ENCODE results near the gene SPTBN1.

SPTBN1 gene

GRCh38 chr2:54610700-54611099 lies 154.6 kb downstream of the SPTBN1 start:
- DNase-seq (ENCODE audit: low spot score) = peak; percentile 23

GRCh38 chr2:54611830-54612545 lies 155.9 kb downstream of the SPTBN1 start:
- DNase-seq (ENCODE audit: low spot score) = no peak

GRCh38 chr2:54613386-54613785 lies 157.3 kb downstream of the SPTBN1 start:
- DNase-seq (ENCODE audit: low spot score) = no peak

DNA sequence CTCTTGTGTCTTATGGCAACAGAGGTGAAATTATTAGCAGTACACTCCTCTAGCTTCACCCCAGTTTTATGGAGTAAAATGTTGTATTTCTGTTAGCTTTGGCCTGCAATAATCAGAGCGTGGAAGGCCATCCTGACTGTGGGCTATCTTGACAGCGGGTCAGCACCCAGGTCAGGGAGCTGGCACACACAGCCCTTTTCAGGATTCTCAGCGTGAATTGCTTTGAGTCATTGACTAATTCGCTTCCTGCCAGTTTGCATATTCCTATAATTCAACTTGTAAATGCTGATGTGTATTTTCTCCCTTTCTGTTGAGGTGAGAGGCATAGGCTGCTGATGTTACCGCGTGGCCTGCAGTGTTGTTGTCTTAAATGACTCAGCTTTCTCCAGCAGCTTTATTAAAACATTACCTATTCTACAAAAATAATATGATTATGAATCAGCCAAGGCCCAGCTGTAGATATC lies 157.7 kb downstream of the SPTBN1 start:
- no peak for DNase-seq (ENCODE audit: low spot score)

DNA sequence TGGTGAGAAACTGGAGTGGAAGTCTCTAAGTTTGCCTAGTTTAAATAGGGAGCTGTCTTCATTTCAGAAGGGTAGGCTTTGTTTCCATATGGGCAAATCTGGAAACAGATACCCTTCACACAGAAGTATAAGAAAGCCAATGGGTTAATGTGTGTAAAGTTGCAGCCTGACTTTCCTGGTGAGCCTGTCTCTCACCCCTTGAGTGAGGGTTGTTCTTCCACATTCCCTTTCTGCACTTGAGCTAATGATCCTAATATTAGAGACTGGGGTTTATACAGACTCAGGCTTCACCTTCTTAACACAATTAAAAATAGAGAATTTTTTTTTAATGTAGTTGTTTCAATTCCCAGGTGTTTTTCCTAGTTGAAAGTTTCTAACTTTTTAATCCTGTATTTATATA lies 158.7 kb downstream of the SPTBN1 start:
- DNase-seq (ENCODE audit: low spot score) = no peak

- no peak for DNase-seq (ENCODE audit: low spot score)
Observed at GRCh38 chr2:54615832-54616534, 159.9 kb downstream of the SPTBN1 start.

GRCh38 chr2:54617409-54617808 lies 161.3 kb downstream of the SPTBN1 start:
- no peak for DNase-seq (ENCODE audit: low spot score)

DNA sequence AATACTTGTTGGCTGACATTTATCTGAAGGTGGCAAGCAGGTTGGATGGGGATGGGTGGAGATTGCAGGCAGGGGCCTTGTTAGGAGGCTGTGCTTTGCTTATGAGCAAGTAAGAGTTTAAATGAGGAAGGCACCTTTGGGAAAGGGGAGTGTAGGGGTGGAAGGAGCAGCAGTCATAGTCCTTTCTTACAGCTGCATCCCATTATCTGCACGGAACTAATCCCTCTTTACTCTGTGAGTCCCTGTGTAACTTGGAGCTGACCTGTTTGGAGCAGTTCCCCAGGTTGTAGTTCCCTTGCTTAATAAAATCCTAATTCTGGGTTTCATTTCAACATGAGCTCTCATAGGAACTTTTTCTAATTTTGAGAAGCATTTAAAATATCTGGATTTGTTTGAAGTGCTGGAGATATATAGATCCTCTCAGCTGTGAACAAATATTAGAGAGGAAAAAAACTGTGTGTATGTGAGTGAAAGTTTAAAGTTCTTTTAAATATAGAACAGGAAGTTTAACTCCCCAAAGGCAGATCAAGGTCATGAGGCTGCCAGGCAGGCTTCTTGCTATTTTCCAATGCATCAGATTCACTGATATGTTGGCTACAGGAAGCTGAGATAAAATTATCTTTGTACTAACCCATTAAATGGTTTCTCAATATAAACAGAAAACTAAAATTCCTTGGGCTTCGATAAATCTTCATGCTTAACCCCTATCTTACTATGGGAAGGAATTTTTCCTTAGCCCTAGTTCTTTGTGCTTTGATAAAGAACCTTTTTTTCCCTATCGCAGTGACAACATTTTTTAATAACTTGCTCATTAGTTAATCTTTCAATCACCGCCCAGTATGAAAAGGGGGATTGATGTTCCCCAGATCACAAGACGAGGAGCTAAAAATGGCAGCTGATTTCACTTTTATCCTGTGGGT lies 162.8 kb downstream of the SPTBN1 start:
- no peak for DNase-seq (ENCODE audit: low spot score)

GRCh38 chr2:54619660-54620231 lies 163.6 kb downstream of the SPTBN1 start:
- DNase-seq (ENCODE audit: low spot score) = no peak

DNA sequence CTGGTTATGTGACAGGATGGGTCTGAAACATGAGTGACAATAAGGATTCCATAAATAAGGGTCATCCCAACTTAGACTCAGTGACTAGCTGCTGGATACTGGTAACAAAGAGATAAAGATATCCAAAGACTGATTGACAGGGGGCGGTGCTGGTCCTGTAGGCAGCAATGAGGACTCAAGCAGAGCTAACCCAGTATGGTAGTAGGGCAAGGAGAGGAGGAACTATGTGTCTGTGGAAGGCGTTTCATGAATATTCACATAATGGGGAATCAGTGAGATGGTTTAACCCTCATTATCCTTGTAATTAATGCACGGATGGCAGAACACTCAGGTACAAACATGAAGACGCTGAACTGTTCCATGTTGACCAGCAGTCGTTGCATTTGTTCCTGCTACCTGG lies 164.8 kb downstream of the SPTBN1 start:
- DNase-seq (ENCODE audit: low spot score) = no peak

DNA sequence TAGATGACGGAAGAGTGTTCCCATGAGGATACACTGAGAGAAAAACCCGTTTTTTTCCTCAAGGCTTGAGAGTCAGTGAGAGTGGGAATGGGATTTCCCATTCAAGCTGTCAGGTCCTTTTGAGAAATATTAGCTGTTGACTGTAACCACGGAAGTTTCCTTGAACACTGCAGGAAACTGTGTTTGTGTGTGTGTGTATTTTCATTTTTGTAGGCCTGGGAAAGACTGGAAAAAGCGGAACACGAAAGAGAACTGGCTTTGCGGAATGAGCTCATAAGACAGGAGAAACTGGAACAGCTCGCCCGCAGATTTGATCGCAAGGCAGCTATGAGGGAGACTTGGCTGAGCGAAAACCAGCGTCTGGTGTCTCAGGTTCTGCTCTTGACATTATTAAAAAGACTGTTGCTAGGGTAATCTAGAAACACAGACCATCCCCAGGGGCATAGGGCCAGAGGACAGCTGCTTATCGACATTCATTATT lies 168.5 kb downstream of the SPTBN1 start:
- no peak for DNase-seq (ENCODE audit: low spot score)

DNA sequence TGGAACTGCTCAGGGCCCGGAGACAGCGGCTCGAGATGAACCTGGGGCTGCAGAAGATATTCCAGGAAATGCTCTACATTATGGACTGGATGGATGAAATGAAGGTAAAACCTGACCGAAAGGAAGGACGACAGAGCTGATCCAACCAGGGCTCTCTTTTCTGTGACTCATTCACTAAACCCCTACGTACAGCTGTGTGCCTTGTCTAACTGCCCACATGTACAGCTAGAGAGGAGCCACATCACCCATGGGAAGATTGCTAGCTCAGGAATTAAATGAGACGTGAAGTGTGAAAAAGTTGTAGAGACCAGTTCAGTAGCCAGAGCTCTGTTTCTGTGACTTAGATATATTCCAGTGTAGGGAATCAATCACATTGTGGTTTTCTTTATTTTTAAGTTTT lies 170.0 kb downstream of the SPTBN1 start:
- no peak for DNase-seq (ENCODE audit: low spot score)

GRCh38 chr2:54626884-54627283 lies 170.8 kb downstream of the SPTBN1 start:
- no peak for DNase-seq (ENCODE audit: low spot score)

GRCh38 chr2:54627973-54628372 lies 171.8 kb downstream of the SPTBN1 start:
- DNase-seq (ENCODE audit: low spot score) = no peak

GRCh38 chr2:54628418-54628817 lies 172.3 kb downstream of the SPTBN1 start:
- DNase-seq (ENCODE audit: low spot score) = no peak

DNA sequence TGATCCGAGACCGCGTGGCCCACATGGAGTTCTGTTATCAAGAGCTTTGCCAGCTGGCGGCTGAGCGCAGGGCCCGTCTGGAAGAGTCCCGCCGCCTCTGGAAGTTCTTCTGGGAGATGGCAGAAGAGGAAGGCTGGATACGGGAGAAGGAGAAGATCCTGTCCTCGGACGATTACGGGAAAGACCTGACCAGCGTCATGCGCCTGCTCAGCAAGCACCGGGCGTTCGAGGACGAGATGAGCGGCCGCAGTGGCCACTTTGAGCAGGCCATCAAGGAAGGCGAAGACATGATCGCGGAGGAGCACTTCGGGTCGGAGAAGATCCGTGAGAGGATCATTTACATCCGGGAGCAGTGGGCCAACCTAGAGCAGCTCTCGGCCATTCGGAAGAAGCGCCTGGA lies 172.8 kb downstream of the SPTBN1 start:
- no peak for DNase-seq (ENCODE audit: low spot score)

GRCh38 chr2:54629390-54629789 lies 173.3 kb downstream of the SPTBN1 start:
- no peak for DNase-seq (ENCODE audit: low spot score)

GRCh38 chr2:54629914-54630857 lies 174.1 kb downstream of the SPTBN1 start:
- peak; percentile 21 for DNase-seq (ENCODE audit: low spot score)

GRCh38 chr2:54630858-54631497 lies 174.9 kb downstream of the SPTBN1 start:
- DNase-seq (ENCODE audit: low spot score) = no peak

GRCh38 chr2:54631755-54632154 lies 175.6 kb downstream of the SPTBN1 start:
- no peak for DNase-seq (ENCODE audit: low spot score)

All from RKO (cell line).